HEK293T (cell line): Measurements from ENCODE around the gene BNIP3.

Experiments
- CTCF ChIA-PET: fragments of 350-600 bp; formaldehyde crosslinking; extraction: SDS; loops from one replicate; lab custom pipeline; 2021; ENCODE audit warnings: antibody characterized with exemption, inconsistent platforms; lab: Yijun Ruan, JAX
- POLR2A ChIA-PET: fragments of 350-600 bp; formaldehyde crosslinking; extraction: SDS; loops from one replicate; lab custom pipeline; 2020; ENCODE audit warnings: antibody characterized with exemption, inconsistent platforms; lab: Yijun Ruan, JAX
- DNase-seq: peaks from one replicate; pipeline ENCODE4 v3.0.0; 2012; ENCODE audit warnings: mixed read lengths; ENCODE audit errors: extremely low spot score
- ARNT ChIP-seq: fragments of 450-650 bp; IDR thresholded peaks from 2 replicates; pipeline ENCODE4 v1.6.1; 2017; ENCODE audit warnings: mild to moderate bottlenecking
- BHLHE40 ChIP-seq: fragments of 450-650 bp; IDR thresholded peaks from 2 replicates; pipeline ENCODE4 v1.6.1; 2016; ENCODE audit warnings: mild to moderate bottlenecking, moderate library complexity, borderline replicate concordance
- CTBP1 ChIP-seq: fragments of 450-650 bp; IDR thresholded peaks from 2 replicates; pipeline ENCODE4 v1.6.1; 2016; ENCODE audit warnings: borderline replicate concordance
- ELF4 ChIP-seq: fragments of 450-650 bp; IDR thresholded peaks from 2 replicates; pipeline ENCODE4 v1.6.1; 2017; ENCODE audit warnings: antibody characterized with exemption
- FOXA1 ChIP-seq: fragments of 450-650 bp; IDR thresholded peaks from 2 replicates; pipeline ENCODE4 v1.6.1; 2016; ENCODE audit warnings: mild to moderate bottlenecking
- FOXK2 ChIP-seq: fragments of 450-650 bp; IDR thresholded peaks from 2 replicates; pipeline ENCODE4 v1.6.1; 2016; ENCODE audit warnings: mild to moderate bottlenecking
- FOXM1 ChIP-seq: fragments of 450-650 bp; IDR thresholded peaks from 2 replicates; pipeline ENCODE4 v1.6.1; 2017; ENCODE audit warnings: mild to moderate bottlenecking, borderline replicate concordance
- HDGF ChIP-seq: fragments of 450-650 bp; IDR thresholded peaks from 2 replicates; pipeline ENCODE4 v1.6.1; 2017; ENCODE audit warnings: antibody characterized with exemption, borderline replicate concordance
- L3MBTL2 ChIP-seq: fragments of 450-650 bp; conservative IDR thresholded peaks from 2 replicates; pipeline ENCODE4 v1.6.1; 2016; ENCODE audit warnings: mild to moderate bottlenecking
- LEF1 ChIP-seq: fragments of 450-650 bp; IDR thresholded peaks from 2 replicates; pipeline ENCODE4 v1.6.1; 2017; ENCODE audit warnings: mild to moderate bottlenecking, borderline replicate concordance
- NFRKB ChIP-seq: fragments of 450-650 bp; IDR thresholded peaks from 2 replicates; pipeline ENCODE4 v1.6.1; 2016; ENCODE audit warnings: mild to moderate bottlenecking, moderate library complexity
- PKNOX1 ChIP-seq: fragments of 450-650 bp; IDR thresholded peaks from 2 replicates; pipeline ENCODE4 v1.6.1; 2016
- SP1 ChIP-seq: fragments of 450-650 bp; IDR thresholded peaks from 2 replicates; pipeline ENCODE4 v1.6.1; 2017
- SUZ12 ChIP-seq: fragments of 450-650 bp; IDR thresholded peaks from 2 replicates; pipeline ENCODE4 v1.6.1; 2016; ENCODE audit warnings: mild to moderate bottlenecking
- TARDBP ChIP-seq: fragments of 450-650 bp; IDR thresholded peaks from 2 replicates; pipeline ENCODE4 v1.6.1; 2016
- ZNF384 ChIP-seq: fragments of 450-650 bp; IDR thresholded peaks from 2 replicates; pipeline ENCODE4 v1.6.1; 2016

BNIP3 gene

GRCh38 chr10:131978366-131978765 lies 3.4 kb downstream of the BNIP3 start:
- no peak for DNase-seq
- POLR2A ChIA-PET: no interaction called here
- no peak for TF ChIP-seq SP1
- TF ChIP-seq FOXK2: no peak
- CTCF ChIA-PET: no interaction called here

- POLR2A ChIA-PET: no interaction called here
- CTCF ChIA-PET: no interaction called here
- no peak for DNase-seq
- TF ChIP-seq FOXM1 (no peak), SP1 (no peak), L3MBTL2 (no peak), PKNOX1 (no peak), ZNF384 (no peak), CTBP1 (no peak), NFRKB (no peak), SUZ12 (no peak), FOXA1 (no peak), TARDBP (no peak), BHLHE40 (no peak), ELF4 (no peak), FOXK2 (no peak), HDGF (no peak), ARNT (no peak), LEF1 (no peak)
Measured at GRCh38 chr10:131977323-131978096, 4.2 kb downstream of the BNIP3 start.

- DNase-seq: no peak
- CTCF ChIA-PET: no interaction called here
- TF ChIP-seq ELF4 (no peak), ZNF384 (no peak), SUZ12 (no peak), FOXK2 (no peak), HDGF (no peak), LEF1 (no peak), FOXA1 (no peak), L3MBTL2 (no peak), NFRKB (no peak), CTBP1 (no peak), ARNT (no peak), FOXM1 (no peak), SP1 (no peak), TARDBP (no peak), BHLHE40 (no peak)
- POLR2A ChIA-PET: interaction anchor here (0.8 kb wide), 1 partner anchor 61 kb away, joined by 3 read pairs; no protein-coding TSS in a partner anchor
Measured at GRCh38 chr10:131975796-131976195, 5.9 kb downstream of the BNIP3 start.

- ChIA-PET CTCF (no interaction called here), POLR2A (no interaction called here)
- DNase-seq: no peak
- no peak for TF ChIP-seq HDGF
- TF ChIP-seq FOXK2: no peak
- no peak for TF ChIP-seq SP1
- no peak for TF ChIP-seq FOXM1
- no peak for TF ChIP-seq CTBP1
- no peak for TF ChIP-seq ARNT
- no peak for TF ChIP-seq L3MBTL2
- no peak for TF ChIP-seq BHLHE40
Measured at GRCh38 chr10:131975003-131975402, 6.7 kb downstream of the BNIP3 start.

GRCh38 chr10:131974034-131974817 lies 7.5 kb downstream of the BNIP3 start:
- ChIA-PET CTCF (interaction anchor here (0.7 to 1.5 kb wide), 2 partner anchors 12 to 48 kb away, joined by 3 read pairs; no protein-coding TSS in a partner anchor), POLR2A (no interaction called here)
- no peak for DNase-seq
- TF ChIP-seq NFRKB: no peak
- TF ChIP-seq SUZ12: no peak
- TF ChIP-seq HDGF: no peak
- no peak for TF ChIP-seq CTBP1
- TF ChIP-seq ARNT: no peak

- POLR2A ChIA-PET: no interaction called here
- no peak for TF ChIP-seq SUZ12
- TF ChIP-seq SP1: no peak
- TF ChIP-seq FOXM1: no peak
- TF ChIP-seq FOXK2: no peak
- TF ChIP-seq ELF4: no peak
- no peak for TF ChIP-seq L3MBTL2
- no peak for TF ChIP-seq TARDBP
- no peak for TF ChIP-seq NFRKB
- no peak for TF ChIP-seq BHLHE40
- no peak for TF ChIP-seq CTBP1
- no peak for TF ChIP-seq LEF1
- no peak for TF ChIP-seq HDGF
- no peak for TF ChIP-seq PKNOX1
- TF ChIP-seq FOXA1: no peak
- TF ChIP-seq ZNF384: no peak
- no peak for TF ChIP-seq ARNT
- CTCF ChIA-PET: interaction anchor here (0.6 to 1.5 kb wide), 4 partner anchors 11 to 100 kb away, joined by 3 read pairs; no protein-coding TSS in a partner anchor
- DNase-seq: no peak
Measured at GRCh38 chr10:131973160-131973951, 8.4 kb downstream of the BNIP3 start.
